Endothelial cell of umbilical vein (primary cell): ENCODE data around the gene TGM4. TPM values are rescaled to one million over a fixed set of nuclear protein-coding genes. Genes with fewer than 3 reads are reported as not detected.

Source experiments
- BruUV-seq: library from RNA; stranded (reverse); fragments of 400-500 nt; replicated peaks from 2 replicates; lab custom pipeline; 2021; lab: Mats Ljungman, UMichigan
- CTCF ChIA-PET: fragments of 300-600, 350-600 bp; sonication (Branson Sonifier 250); formaldehyde crosslinking; loops from one replicate; lab custom pipeline; 2021; ENCODE audit warnings: antibody characterized with exemption, inconsistent platforms; lab: Charles Lee
- POLR2A ChIA-PET: fragments of 300-600, 350-600 bp; sonication (Branson Sonifier 250); formaldehyde crosslinking; loops from one replicate; lab custom pipeline; 2021; ENCODE audit warnings: antibody characterized with exemption, inconsistent platforms; lab: Charles Lee
- DNase-seq: peaks from one replicate; pipeline ENCODE4 v3.0.0-alpha.2; 2011; ENCODE audit warnings: low read depth, low spot score
- FAIRE-seq: peaks from 2 replicates; lab custom pipeline; 2011; peaks lifted over from hg19 to GRCh38; lab: Jason Lieb, UNC
- H2AFZ ChIP-seq: 2 replicates; pipeline ENCODE4 v1.6.0; 2012; ENCODE audit warnings: low read depth, low read length, control low read depth, inconsistent platforms
- H3K27ac ChIP-seq: 2 replicates; pipeline ENCODE4 v1.5.1; 2011; ENCODE audit warnings: low read depth, mild to moderate bottlenecking, control low read depth, low read length, moderate library complexity; ENCODE audit not compliant: insufficient read depth
- H3K27me3 ChIP-seq, 2 experiments: 2 replicates each; pipeline versions ENCODE4 v1.6.0 to v1.6.1; 2011; ENCODE audit warnings: low read length in 2 of 2, mixed read lengths in 1 of 2; ENCODE audit not compliant: control insufficient read depth in 2 of 2, insufficient read depth in 2 of 2
- H3K36me3 ChIP-seq, 2 experiments: 2 replicates in 1 of 2; 3 replicates in 1 of 2; pipeline ENCODE4 v1.5.1; 2011; ENCODE audit warnings: low read length in 2 of 2, mild to moderate bottlenecking in 1 of 2, moderate library complexity in 1 of 2; ENCODE audit not compliant: control insufficient read depth in 2 of 2, insufficient read depth in 2 of 2; ENCODE audit errors: extremely low read depth in 1 of 2
- H3K4me1 ChIP-seq: 3 replicates; pipeline ENCODE4 v1.5.1; 2011; ENCODE audit warnings: mild to moderate bottlenecking, low read length; ENCODE audit not compliant: control insufficient read depth, insufficient read depth; ENCODE audit errors: extremely low read depth
- H3K4me2 ChIP-seq: 2 replicates; pipeline ENCODE4 v1.6.1; 2011; ENCODE audit warnings: low read length, control low read depth, mixed read lengths; ENCODE audit not compliant: insufficient read depth
- H3K4me3 ChIP-seq, 3 experiments: fragments of 200-600 bp in 1 of 3; sonication (generic), shearing (Covaris generic) in 1 of 3; replicated peaks in 1 of 3; 2 replicates each; pipeline ENCODE4 v1.5.1; 2011 to 2016; ENCODE audit warnings: control low read depth in 3 of 3, low read length in 3 of 3, mild to moderate bottlenecking in 2 of 3, inconsistent platforms in 1 of 3, low read depth in 1 of 3, moderate library complexity in 1 of 3; ENCODE audit not compliant: insufficient read depth in 1 of 3
- H3K79me2 ChIP-seq: 2 replicates; pipeline ENCODE4 v1.6.0; 2012; ENCODE audit warnings: low read length, inconsistent platforms; ENCODE audit not compliant: control insufficient read depth, insufficient read depth
- H3K9ac ChIP-seq: replicated peaks from 2 replicates; pipeline ENCODE3; 2011; ENCODE audit warnings: low read length, control low read depth; ENCODE audit not compliant: insufficient read depth; ENCODE audit errors: extremely low read depth
- H3K9me1 ChIP-seq: replicated peaks from 3 replicates; pipeline ENCODE4 v1.6.0; 2011; ENCODE audit warnings: mild to moderate bottlenecking, low read length; ENCODE audit not compliant: control insufficient read depth, insufficient read depth; ENCODE audit errors: extremely low read depth
- H3K9me3 ChIP-seq: replicated peaks from 2 replicates; pipeline ENCODE4 v1.5.1; 2012; ENCODE audit warnings: low read length, inconsistent platforms; ENCODE audit not compliant: control insufficient read depth, insufficient read depth
- H4K20me1 ChIP-seq: replicated peaks from 2 replicates; pipeline ENCODE3; 2011; ENCODE audit warnings: mild to moderate bottlenecking, low read length; ENCODE audit not compliant: control insufficient read depth, insufficient read depth; ENCODE audit errors: extremely low read depth
- FOS ChIP-seq: IDR thresholded peaks from 2 replicates; pipeline ENCODE4 v1.6.1; 2011; ENCODE audit warnings: mild to moderate bottlenecking, low read length, moderate library complexity, borderline replicate concordance; ENCODE audit not compliant: insufficient read depth
- dilution Hi-C: fragments of 300-500 bp; cut with MboI; formaldehyde crosslinking; loops from one replicate; pipeline ENCODE4 v1.15.0; 2019; ENCODE audit warnings: low sequenced_read_pairs; ENCODE audit not compliant: extremely low pct_ligation_motif_present
- intact Hi-C: fragments of 100-400 bp; cut with micrococcal nuclease; formaldehyde crosslinking; loops from one replicate; pipeline ENCODE4 v1.10.0; 2022
- polyA plus RNA-seq, 4 experiments: library from polyadenylated mRNA; depleted of rRNA in 3 of 4; stranded (reverse) in 3 of 4; unstranded in 1 of 4; fragments of >200 nt; gene quantifications; 2 replicates each; pipeline versions ENCODE4 v1.2.1 to v1.2.3, GENCODE V29; 2011 to 2012; ENCODE audit warnings: missing spikeins in 1 of 4
- total RNA-seq: library from RNA; stranded (reverse); gene quantifications from 2 replicates; pipeline ENCODE4 v1.2.3, GENCODE V29; 2021

The TGM4 gene
- total and polyA plus RNA-seq, 2 donors (not counting 3 experiments of a cell fraction or from before 2014, with no cell fraction given) = 0.11 to 0.24 TPM

DNA sequence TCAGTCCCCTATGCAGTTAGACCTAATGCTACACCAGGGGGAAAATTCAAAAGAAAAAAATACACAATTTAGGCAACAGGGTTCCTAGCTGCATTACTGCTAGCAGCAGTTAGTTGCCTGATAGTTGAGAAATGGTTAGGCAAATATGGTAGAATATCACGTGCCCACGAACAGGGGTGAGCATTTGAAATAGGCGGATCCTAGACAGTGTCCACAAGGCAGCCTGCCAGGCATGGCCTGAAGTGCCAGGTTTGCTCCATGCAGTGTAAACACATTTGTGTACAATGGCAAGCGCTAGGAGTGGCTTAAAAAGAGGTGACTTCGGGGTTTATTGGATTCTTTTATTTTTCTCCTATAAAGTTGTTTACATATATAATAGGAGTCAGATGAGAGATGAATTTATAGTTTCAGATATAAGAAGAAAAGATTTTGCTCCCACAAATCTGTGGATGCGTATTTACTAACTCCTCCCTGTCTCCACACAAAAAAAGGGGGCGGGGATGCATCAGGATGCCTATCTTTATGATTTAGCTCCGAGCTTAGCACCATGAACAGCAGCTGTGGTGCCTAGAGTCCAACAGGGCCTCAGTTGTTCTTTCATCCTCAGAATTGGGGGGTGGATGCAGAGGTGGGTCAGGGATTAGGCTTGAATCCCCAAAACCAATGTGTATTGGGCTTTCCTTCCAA, 3.9 kb upstream of the TGM4 start:
- TF ChIP-seq FOS = no peak
- no TSS peak for BruUV-seq
- FAIRE-seq (no peak), DNase-seq (no peak)
- H3K4me1 ChIP-seq = no peaks in the 10 kb centered on the region
- intact Hi-C loops (no loop called here), dilution Hi-C loops (no loop called here)
- no peaks in the 10 kb centered on the region for H3K9me3 ChIP-seq
- ChIA-PET POLR2A (no interaction called here), CTCF (no interaction called here)
- no peak overlapping the region for H2AFZ ChIP-seq
- H3K79me2 ChIP-seq = no peaks in the 10 kb centered on the region
- H3K27me3 ChIP-seq = no peaks in the 10 kb centered on the region
- no peak overlapping the region for H3K4me3 ChIP-seq
- H3K27ac ChIP-seq = no peak overlapping the region
- H3K4me2 ChIP-seq = no peak overlapping the region
- H3K9me1 ChIP-seq = no peaks in the 10 kb centered on the region
- H3K9ac ChIP-seq = no peak overlapping the region
- no peaks in the 10 kb centered on the region for H3K36me3 ChIP-seq
- H4K20me1 ChIP-seq = no peaks in the 10 kb centered on the region

DNA sequence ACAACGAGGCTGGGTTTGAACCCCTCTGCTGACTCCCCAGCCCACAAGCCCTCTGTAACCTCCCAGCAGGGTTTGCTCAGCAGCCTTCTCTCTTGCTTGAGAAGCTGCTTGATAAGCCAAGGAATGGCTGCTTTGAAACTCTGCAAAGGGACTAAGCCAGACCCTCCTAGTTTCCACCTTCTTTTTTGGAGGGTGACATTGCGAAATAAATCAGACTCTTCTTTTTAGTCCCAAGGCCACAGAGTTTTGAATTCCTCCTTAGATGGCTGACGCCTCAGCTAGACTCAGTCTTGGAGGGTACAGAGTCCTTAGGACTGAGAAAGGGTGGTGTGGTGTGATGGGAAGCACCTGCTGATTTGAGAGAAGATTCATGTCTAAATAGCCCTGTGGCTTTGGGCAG, 1.2 kb downstream of the TGM4 start:
- Histone ChIP-seq H3K4me1 (no peaks in the 10 kb centered on the region), H3K4me3 (no peak overlapping the region), H3K9ac (no peak overlapping the region), H3K36me3 (no peaks in the 10 kb centered on the region), H3K27ac (no peak overlapping the region), H3K27me3 (no peaks in the 10 kb centered on the region), H3K9me3 (no peaks in the 10 kb centered on the region), H3K4me2 (no peak overlapping the region), H3K9me1 (no peaks in the 10 kb centered on the region), H2AFZ (no peak overlapping the region), H4K20me1 (no peaks in the 10 kb centered on the region), H3K79me2 (no peaks in the 10 kb centered on the region)
- DNase-seq (no peak), FAIRE-seq (no peak)
- CTCF ChIA-PET = no interaction called here
- intact Hi-C loops (no loop called here), dilution Hi-C loops (no loop called here)
- no peak for TF ChIP-seq FOS
- no TSS peak for BruUV-seq
- POLR2A ChIA-PET = no interaction called here
